Measurements from ENCODE around the gene IGSF8. TPM values are rescaled to one million over a fixed set of nuclear protein-coding genes. Genes with fewer than 3 reads are reported as not detected.

The IGSF8 gene
- total and polyA plus RNA-seq, 12 donors, result 9.7 to 42.9 (median 24.1) TPM

DNA sequence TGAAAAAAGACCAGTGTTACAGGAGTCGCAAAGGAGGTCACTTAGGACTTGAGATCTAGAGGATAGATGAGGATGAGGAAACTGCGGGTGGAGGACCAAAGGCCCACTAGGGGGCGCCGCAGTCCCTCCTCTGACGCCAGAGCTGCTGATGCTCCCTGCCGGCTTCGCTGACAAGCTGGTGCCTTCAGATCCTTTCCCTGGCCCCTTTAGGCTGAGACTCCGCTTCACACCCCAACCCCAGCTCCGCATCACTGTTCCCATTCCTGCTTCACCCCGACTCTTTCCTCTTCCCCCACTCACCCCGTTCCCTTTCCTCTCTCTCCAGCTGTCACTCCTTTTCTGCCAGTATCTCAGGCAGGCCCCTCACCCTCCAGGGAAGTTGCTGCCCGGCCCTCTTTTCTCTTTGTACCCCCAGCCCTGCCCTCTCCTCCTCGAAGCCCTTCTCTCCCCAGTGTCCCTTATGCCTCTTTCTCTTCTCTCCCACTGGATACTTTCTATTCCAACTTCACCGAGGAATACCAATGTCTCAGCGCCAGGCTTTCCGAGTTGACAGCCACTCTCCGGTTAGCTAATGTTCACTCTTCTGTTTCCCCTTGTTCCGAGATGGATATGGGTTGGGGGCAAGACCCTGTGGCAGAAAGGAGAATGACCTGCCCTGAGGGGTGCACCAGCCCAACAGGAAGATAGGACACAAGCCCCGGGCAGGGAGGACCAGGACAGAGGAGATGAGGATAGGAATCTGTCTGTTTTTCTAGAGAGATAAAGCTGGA is 12.5 kb downstream of the IGSF8 start:
- H3K36me3 ChIP-seq (replicated peaks in 1 of 2), result no peaks in the 10 kb centered on the region
- H3K27me3 ChIP-seq, result peaks cover 21% of the 10 kb centered on the region
- DNase-seq, result peak; percentile 65 to 91 (median 84)
- 52 to 55% (median 53%) methylated on average over 19 of the region's 19 CpGs for WGBS, 4 donors
- TF ChIP-seq, protein P1, sequence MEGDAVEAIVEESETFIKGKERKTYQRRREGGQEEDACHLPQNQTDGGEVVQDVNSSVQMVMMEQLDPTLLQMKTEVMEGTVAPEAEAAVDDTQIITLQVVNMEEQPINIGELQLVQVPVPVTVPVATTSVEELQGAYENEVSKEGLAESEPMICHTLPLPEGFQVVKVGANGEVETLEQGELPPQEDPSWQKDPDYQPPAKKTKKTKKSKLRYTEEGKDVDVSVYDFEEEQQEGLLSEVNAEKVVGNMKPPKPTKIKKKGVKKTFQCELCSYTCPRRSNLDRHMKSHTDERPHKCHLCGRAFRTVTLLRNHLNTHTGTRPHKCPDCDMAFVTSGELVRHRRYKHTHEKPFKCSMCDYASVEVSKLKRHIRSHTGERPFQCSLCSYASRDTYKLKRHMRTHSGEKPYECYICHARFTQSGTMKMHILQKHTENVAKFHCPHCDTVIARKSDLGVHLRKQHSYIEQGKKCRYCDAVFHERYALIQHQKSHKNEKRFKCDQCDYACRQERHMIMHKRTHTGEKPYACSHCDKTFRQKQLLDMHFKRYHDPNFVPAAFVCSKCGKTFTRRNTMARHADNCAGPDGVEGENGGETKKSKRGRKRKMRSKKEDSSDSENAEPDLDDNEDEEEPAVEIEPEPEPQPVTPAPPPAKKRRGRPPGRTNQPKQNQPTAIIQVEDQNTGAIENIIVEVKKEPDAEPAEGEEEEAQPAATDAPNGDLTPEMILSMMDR (IDR thresholded peaks at IDR 0.05), result peak; percentile 60 to 87 (median 71)
- no peak for TF ChIP-seq POLR2A (IDR thresholded peaks at IDR 0.05)
- H3K4me3 ChIP-seq, result no peak overlapping the region
- intact Hi-C loops (cut with DNase I), result loop anchor here in 1 of 2 donors (2.0 kb wide), 1 partner anchor 39 kb away; no protein-coding TSS in a partner anchor
- H3K9me3 ChIP-seq (replicated peaks in 1 of 3), result no peaks in the 10 kb centered on the region
- no peak overlapping the region for H3K27ac ChIP-seq
- H3K4me1 ChIP-seq (replicated peaks in 1 of 2), result peaks cover 0 to 4% of the 10 kb centered on the region in 2 donors

GRCh38 chr1:160084771-160085321 is 13.6 kb downstream of the IGSF8 start:
- Histone ChIP-seq H3K4me1 (replicated peaks in 1 of 2) (peaks cover 0 to 4% of the 10 kb centered on the region in 2 donors), H3K27ac (no peak overlapping the region), H3K27me3 (peaks cover 29% of the 10 kb centered on the region), H3K36me3 (replicated peaks in 1 of 2) (no peaks in the 10 kb centered on the region), H3K4me3 (no peak overlapping the region), H3K9me3 (replicated peaks in 1 of 3) (no peaks in the 10 kb centered on the region)
- intact Hi-C loops (cut with DNase I), result loop anchor here in 1 of 2 donors (2.0 kb wide), 1 partner anchor 38 kb away; no protein-coding TSS in a partner anchor
- TF ChIP-seq POLR2A (IDR thresholded peaks at IDR 0.05), result no peak
- TF ChIP-seq, protein P1 (IDR thresholded peaks at IDR 0.05), result no peak
- WGBS, 4 donors, result 77 to 84% (median 82%) methylated on average over 30 of the region's 30 CpGs
- no peak for DNase-seq

- 15 to 65% (median 28%) methylated on average over 22 to 96 of the region's 96 CpGs for WGBS, 4 donors
- Histone ChIP-seq H3K4me3 (peak overlapping the region in 1 of 4 donors; percentile 45), H3K9me3 (replicated peaks in 1 of 3) (no peaks in the 10 kb centered on the region), H3K27me3 (peaks cover 34% of the 10 kb centered on the region), H3K4me1 (replicated peaks in 1 of 2) (peaks cover 0 to 4% of the 10 kb centered on the region in 2 donors), H3K27ac (no peak overlapping the region), H3K36me3 (replicated peaks in 1 of 2) (no peaks in the 10 kb centered on the region)
- DNase-seq, result peak; percentile 46 to 85 (median 72)
- no peak for TF ChIP-seq POLR2A (IDR thresholded peaks at IDR 0.05)
- TF ChIP-seq, protein P1 (IDR thresholded peaks at IDR 0.05), result peak; percentile 41 to 62 (median 56)
- intact Hi-C loops (cut with DNase I), result loop anchor here in 1 of 2 donors (2.0 kb wide), 1 partner anchor 37 kb away; no protein-coding TSS in a partner anchor
Measured at GRCh38 chr1:160083968-160084770, 14.2 kb downstream of the IGSF8 start.

- H3K9me3 ChIP-seq (replicated peaks in 1 of 3), result no peaks in the 10 kb centered on the region
- H3K4me3 ChIP-seq, result no peak overlapping the region
- intact Hi-C loops (cut with DNase I), result no loop called here
- H3K4me1 ChIP-seq (replicated peaks in 1 of 2), result peaks cover 0 to 4% of the 10 kb centered on the region in 2 donors
- no peak for DNase-seq
- H3K36me3 ChIP-seq (replicated peaks in 1 of 2), result no peaks in the 10 kb centered on the region
- H3K27ac ChIP-seq, result no peak overlapping the region
- 63 to 73% (median 65%) methylated on average over 3 of the region's 3 CpGs for WGBS, 4 donors
- peaks cover 34% of the 10 kb centered on the region for H3K27me3 ChIP-seq
- TF ChIP-seq, protein P1 (IDR thresholded peaks at IDR 0.05), result no peak
- no peak for TF ChIP-seq POLR2A (IDR thresholded peaks at IDR 0.05)
Measured at GRCh38 chr1:160082926-160083325, 15.5 kb downstream of the IGSF8 start.
